A549 (cell line): ENCODE data around the gene ZCCHC17.

ENCODE experiments used
- CEBPB ChIP-seq, 2 experiments: fragments of >200 bp in 1 of 2; sonication (Bioruptor Twin) in 1 of 2; formaldehyde crosslinking in 1 of 2; IDR thresholded peaks; 2 replicates each; pipeline ENCODE4 v1.6.1; 2012 to 2016
- CTCF ChIP-seq: fragments of >200 bp; sonication (Bioruptor Twin); formaldehyde crosslinking; IDR thresholded peaks from 3 replicates; pipeline ENCODE4 v1.5.1; 2016
- FOXS1 ChIP-seq: fragments of 250-450 bp; sonication (Bioruptor Pico); IDR thresholded peaks from 2 replicates; pipeline ENCODE4 v1.5.0; 2020; ENCODE audit warnings: mild to moderate bottlenecking, moderate library complexity
- HMGXB4 ChIP-seq: fragments of 250-450 bp; sonication (Bioruptor Pico); IDR thresholded peaks from 2 replicates; pipeline ENCODE4 v1.5.0; 2021; ENCODE audit warnings: mild to moderate bottlenecking, moderate library complexity, borderline replicate concordance
- JUN ChIP-seq, 2 experiments: fragments of >200 bp; sonication (Bioruptor Twin); formaldehyde crosslinking; IDR thresholded peaks; 2 replicates in 1 of 2; 3 replicates in 1 of 2; pipeline ENCODE4 v1.6.1; 2016 to 2017
- MYC ChIP-seq: IDR thresholded peaks from 2 replicates; pipeline ENCODE4 v1.6.1; 2012; ENCODE audit warnings: mild to moderate bottlenecking, inconsistent platforms, low read length, improper control_type of control experiment, borderline replicate concordance
- NR3C1 ChIP-seq: fragments of >200 bp; sonication (Bioruptor Twin); formaldehyde crosslinking; IDR thresholded peaks from 3 replicates; pipeline ENCODE4 v1.6.1; 2017
- POLR2A ChIP-seq: IDR thresholded peaks from 2 replicates; pipeline ENCODE4 v1.6.1; 2012; ENCODE audit warnings: mild to moderate bottlenecking, low read length
- ZC3H11A ChIP-seq: fragments of 450-650 bp; IDR thresholded peaks from 2 replicates; pipeline ENCODE4 v1.6.1; 2014; ENCODE audit warnings: antibody characterized with exemption, mild to moderate bottlenecking
- ZNF302 ChIP-seq: fragments of 250-450 bp; sonication (Bioruptor Pico); IDR thresholded peaks from 2 replicates; pipeline ENCODE4 v1.9.0; 2021; ENCODE audit warnings: inconsistent platforms, mild to moderate bottlenecking, moderate library complexity
- ZSCAN20 ChIP-seq: fragments of 250-450 bp; sonication (Bioruptor Pico); IDR thresholded peaks from 2 replicates; pipeline ENCODE4 v1.8.0; 2022; ENCODE audit warnings: mild to moderate bottlenecking, moderate library complexity

- no peak for TF ChIP-seq CEBPB (IDR thresholded peaks at IDR 0.05)
- no peak for TF ChIP-seq MYC
- no peak for TF ChIP-seq CTCF
- TF ChIP-seq POLR2A, result no peak
- no peak for TF ChIP-seq JUN (IDR thresholded peaks at IDR 0.05)
- TF ChIP-seq FOXS1 (CRISPR knock-in tag), result no peak
- no peak for TF ChIP-seq NR3C1
- TF ChIP-seq HMGXB4 (CRISPR knock-in tag), result no peak
- TF ChIP-seq ZNF302, result no peak
- TF ChIP-seq ZSCAN20, result no peak
- no peak for TF ChIP-seq ZC3H11A
Measured at GRCh38 chr1:31374511-31375196, 77.8 kb downstream of the ZCCHC17 start.
